ENCODE results near the gene ACBD7.

The ACBD7 gene

DNA sequence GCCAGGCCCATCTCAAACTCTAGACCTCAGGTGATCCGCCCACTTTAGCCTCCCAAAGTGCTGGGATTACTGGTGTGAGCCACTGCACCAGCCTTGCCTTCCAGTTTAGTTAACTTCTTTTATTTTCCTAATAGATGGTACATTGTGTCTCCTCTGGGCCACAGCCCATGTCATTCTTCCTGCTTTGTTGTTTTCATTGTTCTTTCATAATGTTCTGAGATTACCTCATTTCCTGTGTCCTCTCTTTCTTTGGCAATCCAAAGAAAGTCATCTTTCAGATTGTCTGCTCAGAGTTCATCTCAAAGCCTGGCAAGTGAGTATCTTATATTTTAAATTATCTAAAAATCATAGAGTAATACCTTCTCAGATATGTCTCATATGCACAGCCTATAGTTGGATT, 44.9 kb downstream of the ACBD7 start, which contains the start of gene OLAH:
OLAH (plus strand) TSS at position 270 of the 400 bp plus-strand sequence. CDS start 3,346 bp downstream, outside the sequence.
- no peaks in the 10 kb centered on the region for H3K27me3 ChIP-seq (ENCODE audit: insufficient read depth, low read depth)
- no peak within 1 kb of the TSS for H3K4me3 ChIP-seq (IDR thresholded peaks at IDR 0.05; ENCODE audit: insufficient read depth, low read depth, low read length)
- TF ChIP-seq, protein P1, sequence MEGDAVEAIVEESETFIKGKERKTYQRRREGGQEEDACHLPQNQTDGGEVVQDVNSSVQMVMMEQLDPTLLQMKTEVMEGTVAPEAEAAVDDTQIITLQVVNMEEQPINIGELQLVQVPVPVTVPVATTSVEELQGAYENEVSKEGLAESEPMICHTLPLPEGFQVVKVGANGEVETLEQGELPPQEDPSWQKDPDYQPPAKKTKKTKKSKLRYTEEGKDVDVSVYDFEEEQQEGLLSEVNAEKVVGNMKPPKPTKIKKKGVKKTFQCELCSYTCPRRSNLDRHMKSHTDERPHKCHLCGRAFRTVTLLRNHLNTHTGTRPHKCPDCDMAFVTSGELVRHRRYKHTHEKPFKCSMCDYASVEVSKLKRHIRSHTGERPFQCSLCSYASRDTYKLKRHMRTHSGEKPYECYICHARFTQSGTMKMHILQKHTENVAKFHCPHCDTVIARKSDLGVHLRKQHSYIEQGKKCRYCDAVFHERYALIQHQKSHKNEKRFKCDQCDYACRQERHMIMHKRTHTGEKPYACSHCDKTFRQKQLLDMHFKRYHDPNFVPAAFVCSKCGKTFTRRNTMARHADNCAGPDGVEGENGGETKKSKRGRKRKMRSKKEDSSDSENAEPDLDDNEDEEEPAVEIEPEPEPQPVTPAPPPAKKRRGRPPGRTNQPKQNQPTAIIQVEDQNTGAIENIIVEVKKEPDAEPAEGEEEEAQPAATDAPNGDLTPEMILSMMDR (conservative IDR thresholded peaks at IDR 0.05; ENCODE audit: low read depth, low read length) = no peak
- no peaks in the 10 kb centered on the region for H4K20me1 ChIP-seq (ENCODE audit: insufficient read depth)
- H3K27ac ChIP-seq = no peak within 1 kb of the TSS
- H3K79me2 ChIP-seq (ENCODE audit: insufficient read depth, low read depth) = no peaks in the 10 kb centered on the region
- H2AFZ ChIP-seq (ENCODE audit: low read depth) = no peak within 1 kb of the TSS
- no peaks in the 10 kb centered on the region for H3K36me3 ChIP-seq (ENCODE audit: insufficient read depth)
- H3K4me1 ChIP-seq (ENCODE audit: low read depth, poor library complexity, severe bottlenecking) = peaks cover 4% of the 10 kb centered on the region
- H3K4me2 ChIP-seq = no peak within 1 kb of the TSS
- H3K9ac ChIP-seq = no peak within 1 kb of the TSS

DNA sequence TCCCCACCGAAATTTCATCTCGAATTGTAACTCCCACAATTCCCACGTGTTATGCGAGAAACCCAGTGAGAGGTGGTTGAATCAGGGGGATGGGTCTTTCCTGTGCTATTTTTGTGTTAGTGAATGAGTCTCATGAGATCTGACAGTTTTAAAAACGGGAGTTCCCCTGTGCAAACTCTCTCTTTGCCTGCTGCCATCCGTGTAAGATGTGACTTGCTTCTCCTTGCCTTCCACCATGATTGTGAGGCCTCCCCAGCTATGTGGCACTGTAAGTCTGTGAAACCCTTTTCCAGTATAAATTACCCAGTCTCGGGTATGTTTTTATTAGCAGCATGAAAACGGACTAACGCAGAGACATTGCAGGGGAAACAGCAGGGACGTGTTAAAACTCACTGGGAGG, 50.2 kb downstream of the ACBD7 start:
- Histone ChIP-seq H4K20me1 (ENCODE audit: insufficient read depth) (no peaks in the 10 kb centered on the region), H3K9ac (no peak overlapping the region), H3K27me3 (ENCODE audit: insufficient read depth, low read depth) (no peaks in the 10 kb centered on the region), H2AFZ (ENCODE audit: low read depth) (no peak overlapping the region), H3K27ac (no peak overlapping the region), H3K4me3 (IDR thresholded peaks at IDR 0.05; ENCODE audit: insufficient read depth, low read depth, low read length) (no peak overlapping the region), H3K79me2 (ENCODE audit: insufficient read depth, low read depth) (no peaks in the 10 kb centered on the region), H3K4me1 (ENCODE audit: low read depth, poor library complexity, severe bottlenecking) (no peaks in the 10 kb centered on the region), H3K36me3 (ENCODE audit: insufficient read depth) (no peaks in the 10 kb centered on the region), H3K4me2 (no peak overlapping the region)
- TF ChIP-seq, protein P1 (conservative IDR thresholded peaks at IDR 0.05; ENCODE audit: low read depth, low read length) = no peak

DNA sequence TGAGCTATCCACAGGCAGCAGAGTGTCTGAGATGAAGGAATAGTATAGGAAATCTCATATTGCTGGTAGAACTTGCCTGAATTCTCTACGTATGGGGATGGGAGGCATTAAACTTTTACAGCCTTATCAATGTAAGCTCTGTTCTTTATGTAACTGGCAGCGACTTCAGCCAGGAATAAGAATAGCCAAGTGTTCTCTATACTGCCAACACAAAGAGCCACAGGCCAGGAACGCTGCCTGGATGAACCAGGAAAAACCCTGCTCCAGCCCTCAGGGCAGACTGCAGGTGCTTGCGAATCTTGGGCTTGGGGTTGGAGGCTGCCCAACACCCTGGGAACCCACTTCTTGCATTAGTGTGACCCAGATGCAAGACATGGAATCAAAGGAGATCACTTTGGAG, 50.9 kb downstream of the ACBD7 start:
- Histone ChIP-seq H3K27me3 (ENCODE audit: insufficient read depth, low read depth) (no peaks in the 10 kb centered on the region), H2AFZ (ENCODE audit: low read depth) (no peak overlapping the region), H3K4me2 (no peak overlapping the region), H3K36me3 (ENCODE audit: insufficient read depth) (no peaks in the 10 kb centered on the region), H3K27ac (no peak overlapping the region), H4K20me1 (ENCODE audit: insufficient read depth) (no peaks in the 10 kb centered on the region), H3K4me1 (ENCODE audit: low read depth, poor library complexity, severe bottlenecking) (no peaks in the 10 kb centered on the region), H3K9ac (no peak overlapping the region), H3K4me3 (IDR thresholded peaks at IDR 0.05; ENCODE audit: insufficient read depth, low read depth, low read length) (no peak overlapping the region), H3K79me2 (ENCODE audit: insufficient read depth, low read depth) (no peaks in the 10 kb centered on the region)
- TF ChIP-seq, protein P1 (conservative IDR thresholded peaks at IDR 0.05; ENCODE audit: low read depth, low read length) = no peak

DNA sequence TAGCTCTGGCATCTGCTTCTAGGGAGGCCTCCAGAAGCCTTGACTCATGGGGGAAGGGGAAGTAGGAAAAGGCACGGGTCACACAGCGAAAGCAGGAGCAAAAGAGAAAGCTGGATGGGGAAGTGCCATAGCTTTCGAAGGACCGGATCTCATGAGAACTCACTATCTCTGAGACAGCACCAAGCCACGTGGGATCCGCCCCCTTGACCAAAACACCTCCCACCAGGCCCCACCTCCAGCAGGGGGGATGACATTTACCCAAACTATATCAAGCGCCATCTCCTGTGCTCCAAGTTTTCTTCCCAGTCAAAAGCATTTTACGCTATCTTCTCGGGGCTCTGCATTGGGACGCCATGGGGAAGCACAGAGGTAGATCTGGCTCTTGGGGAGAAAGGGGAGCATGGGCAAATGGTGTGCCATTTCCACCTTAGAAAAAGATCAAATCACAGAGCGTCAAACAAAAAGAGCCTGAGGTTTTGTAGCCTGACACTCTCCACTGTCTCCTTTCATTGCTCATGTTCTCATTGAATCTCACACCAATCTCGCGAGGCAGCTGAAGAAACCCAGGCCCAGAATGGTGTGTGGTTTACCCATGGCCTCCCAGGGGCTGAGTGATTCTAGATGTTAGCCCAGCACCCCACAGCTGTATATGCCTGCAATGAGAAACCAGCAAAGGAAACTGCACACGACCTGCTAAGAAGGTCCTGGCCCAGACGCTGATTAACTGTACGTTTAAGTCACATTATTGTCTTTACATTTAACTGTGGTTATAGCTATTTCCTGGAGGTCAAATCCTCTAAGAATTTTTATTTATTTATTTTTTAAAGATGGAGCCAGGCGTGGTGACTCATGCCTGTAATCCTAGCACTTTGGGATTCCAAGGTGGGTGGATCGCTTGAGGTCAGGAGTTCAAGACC, 52.9 kb downstream of the ACBD7 start:
- no peak overlapping the region for H3K9ac ChIP-seq
- no peaks in the 10 kb centered on the region for H3K4me1 ChIP-seq (ENCODE audit: low read depth, poor library complexity, severe bottlenecking)
- no peak overlapping the region for H3K4me2 ChIP-seq
- H4K20me1 ChIP-seq (ENCODE audit: insufficient read depth) = no peaks in the 10 kb centered on the region
- H2AFZ ChIP-seq (ENCODE audit: low read depth) = no peak overlapping the region
- no peak overlapping the region for H3K27ac ChIP-seq
- no peaks in the 10 kb centered on the region for H3K27me3 ChIP-seq (ENCODE audit: insufficient read depth, low read depth)
- H3K4me3 ChIP-seq (IDR thresholded peaks at IDR 0.05; ENCODE audit: insufficient read depth, low read depth, low read length) = no peak overlapping the region
- no peaks in the 10 kb centered on the region for H3K79me2 ChIP-seq (ENCODE audit: insufficient read depth, low read depth)
- TF ChIP-seq, protein P1 (conservative IDR thresholded peaks at IDR 0.05; ENCODE audit: low read depth, low read length) = no peak
- H3K36me3 ChIP-seq (ENCODE audit: insufficient read depth) = no peaks in the 10 kb centered on the region
